HepG2 (cell line): Measurements from ENCODE around the gene CDK5RAP1. TPM values are rescaled to one million over a fixed set of nuclear protein-coding genes. Genes with fewer than 3 reads are reported as not detected.
A peak's percentile ranks its signal among the peaks of the same experiment; 100 is the strongest.

Experiments
- ATAC-seq: fragments of 200-7000 bp; cut with Tn5 transposase; 3 replicates; pipeline ENCODE4 v1.9.1; 2020; ENCODE audit warnings: mild to moderate bottlenecking, moderate library complexity
- BruUV-seq: library from RNA; stranded (reverse); fragments of 400-500 nt; replicated peaks from 2 replicates; lab custom pipeline; 2021; lab: Mats Ljungman, UMichigan
- CTCF ChIA-PET: fragments of 300-600 bp; formaldehyde crosslinking; extraction: SDS; loops from one replicate; lab custom pipeline; 2021; ENCODE audit warnings: low total read pairs, inconsistent platforms, low intra/inter-chr PET ratio; lab: Yijun Ruan, JAX
- POLR2A ChIA-PET: fragments of 350-600 bp; sonication (Branson Sonifier 250); formaldehyde crosslinking; loops from one replicate; lab custom pipeline; 2020; ENCODE audit warnings: antibody characterized with exemption, inconsistent platforms; lab: Yijun Ruan, JAX
- DNase-seq: peaks from one replicate; pipeline ENCODE4 v3.0.0-alpha.2; 2015; ENCODE audit warnings: low spot score
- FAIRE-seq: peaks from 3 replicates; lab custom pipeline; 2011; peaks lifted over from hg19 to GRCh38; lab: Jason Lieb, UNC
- H2AFZ ChIP-seq: one replicate; pipeline ENCODE4 v1.6.1; 2011; ENCODE audit warnings: low read length, inconsistent platforms
- H3K27ac ChIP-seq: fragments of 300-600 bp; 3 replicates; pipeline ENCODE4 v1.8.0; 2011; ENCODE audit warnings: mixed run types, mild to moderate bottlenecking, mixed read lengths, low read length, inconsistent platforms; ENCODE audit not compliant: insufficient read depth; ENCODE audit errors: extremely low read length
- H3K27me3 ChIP-seq, 2 experiments: fragments of 200-600 bp in 1 of 2; 2 replicates in 1 of 2; 3 replicates in 1 of 2; pipeline versions ENCODE4 v1.6.0 to v1.8.0; 2011; ENCODE audit warnings: low read length in 2 of 2, mild to moderate bottlenecking in 2 of 2, moderate library complexity in 2 of 2, inconsistent platforms in 1 of 2; ENCODE audit not compliant: insufficient read depth in 2 of 2, control insufficient read depth in 1 of 2
- H3K36me3 ChIP-seq, 2 experiments: fragments of 200-600 bp in 1 of 2; replicated peaks in 1 of 2; 2 replicates in 1 of 2; 3 replicates in 1 of 2; pipeline versions ENCODE4 v1.5.1 to v1.8.0; 2011; ENCODE audit warnings: low read length in 2 of 2, inconsistent platforms in 1 of 2; ENCODE audit not compliant: insufficient read depth in 2 of 2, control insufficient read depth in 1 of 2
- H3K4me1 ChIP-seq: 2 replicates; pipeline ENCODE4 v1.5.1; 2012; ENCODE audit warnings: low read length, inconsistent platforms; ENCODE audit not compliant: insufficient read depth
- H3K4me2 ChIP-seq: 2 replicates; pipeline ENCODE4 v1.6.0; 2011; ENCODE audit warnings: low read depth, low read length, inconsistent platforms
- H3K4me3 ChIP-seq, 3 experiments: fragments of 200-600 bp in 1 of 3; sonication (generic), shearing (Covaris generic) in 1 of 3; replicated peaks in 1 of 3; 2 replicates each; pipeline ENCODE4 v1.5.1; 2011 to 2016; ENCODE audit warnings: low read length in 3 of 3, inconsistent platforms in 2 of 3, low read depth in 2 of 3, mild to moderate bottlenecking in 2 of 3, control low read depth in 1 of 3, mixed read lengths in 1 of 3; ENCODE audit not compliant: insufficient read depth in 1 of 3
- H3K79me2 ChIP-seq: one replicate; pipeline ENCODE4 v1.6.1; 2011; ENCODE audit warnings: low read length, inconsistent platforms; ENCODE audit not compliant: insufficient read depth
- H3K9ac ChIP-seq: 2 replicates; pipeline ENCODE4 v1.6.0; 2011; ENCODE audit warnings: mild to moderate bottlenecking, low read depth, low read length, inconsistent platforms; ENCODE audit not compliant: insufficient read depth
- H3K9me3 ChIP-seq: 2 replicates; pipeline ENCODE4 v1.5.1; 2012; ENCODE audit warnings: mild to moderate bottlenecking, low read length
- H4K20me1 ChIP-seq: 2 replicates; pipeline ENCODE4 v1.6.0; 2011; ENCODE audit warnings: inconsistent platforms, mild to moderate bottlenecking, low read length, moderate library complexity; ENCODE audit not compliant: insufficient read depth
- ATF7 ChIP-seq, 2 experiments: fragments of 450-650 bp in 1 of 2; sonication (generic) in 1 of 2; formaldehyde crosslinking in 1 of 2; IDR thresholded peaks; 2 replicates each; pipeline versions ENCODE4 v1.4.0 to v1.6.1; 2016 to 2020; ENCODE audit warnings: antibody characterized with exemption in 1 of 2, mild to moderate bottlenecking in 1 of 2, missing genetic modification reagents in 1 of 2
- CEBPB ChIP-seq: IDR thresholded peaks from 2 replicates; pipeline ENCODE4 v1.6.1; 2011; ENCODE audit warnings: low read depth, low read length, improper control_type of control experiment, borderline replicate concordance
- CEBPG ChIP-seq: IDR thresholded peaks from 2 replicates; pipeline ENCODE4 v1.6.1; 2016
- ETV6 ChIP-seq: sonication (generic); formaldehyde crosslinking; conservative IDR thresholded peaks from 2 replicates; pipeline ENCODE4 v1.4.0; 2020; ENCODE audit warnings: missing genetic modification reagents
- KDM2A ChIP-seq: sonication (generic); formaldehyde crosslinking; IDR thresholded peaks from 2 replicates; pipeline ENCODE4 v1.4.0; 2020; ENCODE audit warnings: low read depth, missing genetic modification reagents, borderline replicate concordance
- ZNF770 ChIP-seq: sonication (generic); formaldehyde crosslinking; IDR thresholded peaks from 2 replicates; pipeline ENCODE4 v1.5.0; 2020; ENCODE audit warnings: mild to moderate bottlenecking, missing genetic modification reagents
- ZNF780A ChIP-seq: sonication (generic); formaldehyde crosslinking; IDR thresholded peaks from 2 replicates; pipeline ENCODE4 v1.8.0; 2022; ENCODE audit warnings: mild to moderate bottlenecking, missing genetic modification reagents, moderate library complexity
- WGBS: methylation state at CpG from one replicate; pipeline ENCODE4 v1.1.6; 2017; ENCODE audit warnings: low lambda C conversion rate; 5-methylcytosine and 5-hydroxymethylcytosine counted together
- in situ Hi-C: cut with HindIII; loops from 2 replicates; pipeline ENCODE4 v1.10.0; 2017; ENCODE audit warnings: low pct_unique_long_range_greater_than_20kb; ENCODE audit not compliant: extremely low pct_ligation_motif_present
- intact Hi-C: fragments of 100-400 bp; cut with micrococcal nuclease; formaldehyde crosslinking; loops from one replicate; pipeline ENCODE4 v1.10.0; 2022; ENCODE audit not compliant: unreplicated experiment
- polyA plus RNA-seq, 8 experiments: library from polyadenylated mRNA; depleted of rRNA in 3 of 8; stranded (reverse) in 7 of 8; unstranded in 1 of 8; fragments of >200 nt; fragmentation: Illumina TruSeq in 4 of 8; extraction: Trizol in 4 of 8; gene quantifications; 2 replicates each; pipeline versions ENCODE4 v1.2.1 to v1.2.3, GENCODE V29; 2011 to 2016; ENCODE audit warnings: low read depth in 4 of 8, missing spikeins in 1 of 8, mixed read lengths in 1 of 8; ENCODE audit not compliant: insufficient read depth in 1 of 8
- total RNA-seq, 5 experiments: library from RNA; depleted of rRNA; stranded (reverse); fragments of >200 nt; fragmentation: Illumina TruSeq; extraction: Trizol; gene quantifications; 2 replicates each; pipeline ENCODE4 v1.2.3, GENCODE V29; 2016; ENCODE audit warnings: low read depth in 1 of 5

CDK5RAP1 gene
- total and polyA plus RNA-seq, 2 of the 13 experiments (the other 11 are each of a cell fraction or from before 2014, with no cell fraction given), result 53.6 to 98.2 TPM

DNA sequence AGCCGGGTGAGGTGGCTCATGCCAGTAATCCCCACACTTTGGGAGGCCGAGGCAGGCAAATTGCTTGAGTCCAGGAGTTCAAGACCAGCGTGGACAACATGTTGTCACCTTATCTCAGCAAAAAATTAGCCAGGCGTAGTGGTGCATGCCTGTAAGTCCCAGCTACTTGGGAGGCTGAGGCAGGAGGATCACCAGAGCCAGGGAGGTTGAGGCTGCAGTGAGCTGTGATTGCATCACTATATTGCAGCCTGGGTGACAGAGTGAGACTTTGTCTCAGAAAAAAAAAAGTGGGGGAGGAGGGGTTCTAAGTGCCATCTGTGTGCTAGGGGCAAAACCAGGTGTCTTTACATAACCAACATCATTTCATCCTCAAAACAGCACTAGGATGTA, 48.3 kb downstream of the CDK5RAP1 start:
- Histone ChIP-seq H3K4me1 (peaks cover 10% of the 10 kb centered on the region), H3K4me2 (no peak overlapping the region), H3K9ac (no peak overlapping the region), H3K36me3 (peaks cover 2 to 9% of the 10 kb centered on the region in 2 experiments; a peak in 3 of 5 replicates), H3K9me3 (no peaks in the 10 kb centered on the region), H3K79me2 (no peaks in the 10 kb centered on the region), H3K27ac (no peak overlapping the region), H3K4me3 (no peak overlapping the region), H4K20me1 (no peaks in the 10 kb centered on the region), H3K27me3 (no peaks in the 10 kb centered on the region), H2AFZ (no peak overlapping the region)
- TF ChIP-seq ZNF770 (CRISPR knock-in tag), result peak; percentile 92
- TF ChIP-seq ATF7 (IDR thresholded peaks at IDR 0.05), result peak; percentile 78
- no peak for TF ChIP-seq ATF7 (CRISPR knock-in tag; IDR thresholded peaks at IDR 0.05)
- no peak for TF ChIP-seq ZNF780A (CRISPR knock-in tag)
- peak; percentile 54 for TF ChIP-seq CEBPB
- TF ChIP-seq ETV6 (CRISPR knock-in tag), result 0 out of 2 replicates have a peak, but pooled peaks have one; percentile 29
- peak; percentile 17; the same call in 1 of the 2 replicates for TF ChIP-seq CEBPG (CRISPR knock-in tag)
- TF ChIP-seq KDM2A (CRISPR knock-in tag), result no peak
- intact Hi-C loops (no loop called here), in situ Hi-C loops (no loop called here)
- ChIA-PET POLR2A (no interaction called here), CTCF (no interaction called here)
- FAIRE-seq (no peak), DNase-seq (no peak), ATAC-seq (no peak)
- 91% methylated on average over 4 of the region's 4 CpGs for WGBS
- no TSS peak for BruUV-seq
